CD14-positive monocyte (primary cell): Measurements from ENCODE around the gene STX10. TPM values are rescaled to one million over a fixed set of nuclear protein-coding genes. Genes with fewer than 3 reads are reported as not detected.

Source experiments
- DNase-seq, 3 donors: peaks; one replicate each; pipeline ENCODE4 v3.0.0-alpha.2; 2011 to 2022
- H2AFZ ChIP-seq: 2 replicates; pipeline ENCODE4 v1.6.0; 2012; ENCODE audit warnings: mild to moderate bottlenecking, low read depth, low read length, inconsistent platforms; ENCODE audit not compliant: insufficient read depth, poor library complexity, severe bottlenecking
- H3K27ac ChIP-seq, 2 donors: 1 replicate in 1 of 2; 2 replicates in 1 of 2; pipeline ENCODE4 v1.5.1; 2012 to 2013; ENCODE audit warnings: low read length in 2 of 2, control low read depth in 1 of 2, inconsistent platforms in 1 of 2, low read depth in 1 of 2, mild to moderate bottlenecking in 1 of 2
- H3K27me3 ChIP-seq, 2 donors: one replicate each; pipeline versions ENCODE4 v1.6.0 to v1.6.1; 2011 to 2013; ENCODE audit warnings: low read length in 2 of 2; ENCODE audit not compliant: control insufficient read depth in 2 of 2, insufficient read depth in 2 of 2
- H3K36me3 ChIP-seq, 2 donors: replicated peaks in 1 of 2; 1 replicate in 1 of 2; 2 replicates in 1 of 2; pipeline versions ENCODE4 v1.5.1 to v1.6.1; 2012 to 2013; ENCODE audit warnings: low read length in 2 of 2, control low read depth in 1 of 2, inconsistent platforms in 1 of 2, mild to moderate bottlenecking in 1 of 2; ENCODE audit not compliant: insufficient read depth in 2 of 2, control insufficient read depth in 1 of 2
- H3K4me1 ChIP-seq, 2 donors: 1 replicate in 1 of 2; 2 replicates in 1 of 2; pipeline versions ENCODE4 v1.5.1 to v1.6.1; 2012 to 2013; ENCODE audit warnings: low read length in 2 of 2, control low read depth in 1 of 2, inconsistent platforms in 1 of 2, mild to moderate bottlenecking in 1 of 2, moderate library complexity in 1 of 2; ENCODE audit not compliant: insufficient read depth in 2 of 2, control insufficient read depth in 1 of 2
- H3K4me2 ChIP-seq: replicated peaks from 2 replicates; pipeline ENCODE3; 2012; ENCODE audit warnings: low read length, moderate library complexity, mild to moderate bottlenecking; ENCODE audit not compliant: poor library complexity, severe bottlenecking; ENCODE audit errors: extremely low read depth
- H3K4me3 ChIP-seq, 3 experiments: fragments of 200-600 bp in 1 of 3; sonication (generic) in 1 of 3; replicated peaks in 1 of 3; 1 replicate in 2 of 3; 2 replicates in 1 of 3; pipeline ENCODE4 v1.5.1; 2011 to 2013; ENCODE audit warnings: low read length in 3 of 3, mild to moderate bottlenecking in 3 of 3, control low read depth in 2 of 3, low read depth in 2 of 3, inconsistent platforms in 1 of 3, moderate library complexity in 1 of 3
- H3K79me2 ChIP-seq: 2 replicates; pipeline ENCODE4 v1.6.0; 2012; ENCODE audit warnings: mild to moderate bottlenecking, control low read depth, inconsistent platforms, low read length, moderate library complexity; ENCODE audit not compliant: insufficient read depth
- H3K9ac ChIP-seq: 2 replicates; pipeline ENCODE4 v1.6.0; 2017; ENCODE audit warnings: low read length, mild to moderate bottlenecking; ENCODE audit not compliant: insufficient read depth, poor library complexity, severe bottlenecking
- H3K9me3 ChIP-seq, 2 donors: replicated peaks in 1 of 2; 1 replicate in 1 of 2; 2 replicates in 1 of 2; pipeline versions ENCODE4 v1.5.1 to v1.6.1; 2012 to 2013; ENCODE audit warnings: low read length in 2 of 2, control low read depth in 1 of 2; ENCODE audit not compliant: control insufficient read depth in 1 of 2, insufficient read depth in 1 of 2
- H4K20me1 ChIP-seq: 2 replicates; pipeline ENCODE4 v1.6.0; 2012; ENCODE audit warnings: mild to moderate bottlenecking, low read length, control low read depth, moderate library complexity; ENCODE audit not compliant: insufficient read depth
- H3K27ac Mint-ChIP-seq, 7 donors: one replicate each; pipeline ENCODE4 v1.8.0; 2020; ENCODE audit warnings: mild to moderate bottlenecking in 7 of 7, mixed read lengths in 7 of 7, moderate library complexity in 6 of 7, inconsistent platforms in 2 of 7
- H3K27me3 Mint-ChIP-seq, 3 donors: one replicate each; pipeline ENCODE4 v1.8.0; 2021 to 2022; ENCODE audit warnings: low read depth in 3 of 3, mild to moderate bottlenecking in 3 of 3, mixed read lengths in 3 of 3, moderate library complexity in 3 of 3, inconsistent platforms in 1 of 3
- H3K36me3 Mint-ChIP-seq, 2 donors: one replicate each; pipeline ENCODE4 v1.8.0; 2020; ENCODE audit warnings: mixed read lengths in 2 of 2, inconsistent platforms in 1 of 2, mild to moderate bottlenecking in 1 of 2
- H3K4me1 Mint-ChIP-seq: one replicate; pipeline ENCODE4 v1.8.0; 2020; ENCODE audit warnings: mild to moderate bottlenecking, mixed read lengths
- H3K4me3 Mint-ChIP-seq, 2 donors: one replicate each; pipeline ENCODE4 v1.8.0; 2020; ENCODE audit warnings: mild to moderate bottlenecking in 2 of 2, mixed read lengths in 2 of 2, moderate library complexity in 1 of 2
- H3K9me3 Mint-ChIP-seq, 7 donors: one replicate each; pipeline ENCODE4 v1.8.0; 2020 to 2022; ENCODE audit warnings: mixed read lengths in 7 of 7, mild to moderate bottlenecking in 6 of 7, moderate library complexity in 6 of 7, inconsistent platforms in 2 of 7
- WGBS: methylation state at CpG from one replicate; pipeline ENCODE4 v1.1.5; 2013; ENCODE audit warnings: missing lambda C conversion rate; ENCODE audit not compliant: insufficient coverage; 5-methylcytosine and 5-hydroxymethylcytosine counted together
- intact Hi-C, 2 donors: fragments of 100-400 bp; cut with micrococcal nuclease; formaldehyde crosslinking; loops; one replicate each; pipeline versions ENCODE4 v1.15.0 to v1.15.1; 2023
- polyA plus RNA-seq, 3 donors: library from polyadenylated mRNA; depleted of rRNA in 1 of 3; unstranded in 2 of 3; stranded (reverse) in 1 of 3; fragments of 300-500 nt in 2 of 3; fragments of >200 nt in 1 of 3; fragmentation: Illumina TruSeq in 2 of 3; gene quantifications; 1 replicate in 2 of 3; 2 replicates in 1 of 3; pipeline ENCODE4 v1.2.3, GENCODE V29; 2012 to 2021
- TF ChIP-seq, protein P1 (sequence below): fragments of 200-600 bp; IDR thresholded peaks from one replicate; pipeline ENCODE4 v1.8.0; 2022; ENCODE audit warnings: antibody characterized with exemption, mild to moderate bottlenecking

STX10 gene
- polyA plus RNA-seq, 3 donors, result 158 to 392 (median 172) TPM

DNA sequence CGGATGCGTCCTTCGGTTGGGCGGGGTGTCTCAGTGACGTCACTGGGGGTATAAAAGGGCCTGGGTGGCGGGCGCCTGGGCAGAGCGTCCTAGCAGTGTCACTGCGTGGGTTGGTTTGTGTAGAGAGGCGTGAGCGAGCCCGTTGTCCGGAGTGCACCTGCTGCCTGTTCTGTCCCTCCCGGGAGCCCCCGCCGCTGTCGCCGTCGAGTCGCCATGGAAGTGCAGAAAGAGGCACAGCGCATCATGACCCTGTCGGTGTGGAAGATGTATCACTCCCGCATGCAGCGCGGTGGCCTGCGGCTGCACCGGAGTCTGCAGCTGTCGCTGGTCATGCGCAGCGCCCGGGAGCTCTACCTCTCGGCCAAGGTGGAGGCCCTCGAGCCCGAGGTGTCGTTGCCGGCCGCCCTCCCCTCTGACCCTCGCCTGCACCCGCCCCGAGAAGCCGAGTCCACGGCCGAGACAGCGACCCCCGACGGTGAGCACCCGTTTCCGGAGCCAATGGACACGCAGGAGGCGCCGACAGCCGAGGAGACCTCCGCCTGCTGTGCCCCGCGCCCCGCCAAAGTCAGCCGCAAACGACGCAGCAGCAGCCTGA, 2.9 kb upstream of the STX10 start:
- peak overlapping the region; percentile 86 for H3K4me2 ChIP-seq

DNA sequence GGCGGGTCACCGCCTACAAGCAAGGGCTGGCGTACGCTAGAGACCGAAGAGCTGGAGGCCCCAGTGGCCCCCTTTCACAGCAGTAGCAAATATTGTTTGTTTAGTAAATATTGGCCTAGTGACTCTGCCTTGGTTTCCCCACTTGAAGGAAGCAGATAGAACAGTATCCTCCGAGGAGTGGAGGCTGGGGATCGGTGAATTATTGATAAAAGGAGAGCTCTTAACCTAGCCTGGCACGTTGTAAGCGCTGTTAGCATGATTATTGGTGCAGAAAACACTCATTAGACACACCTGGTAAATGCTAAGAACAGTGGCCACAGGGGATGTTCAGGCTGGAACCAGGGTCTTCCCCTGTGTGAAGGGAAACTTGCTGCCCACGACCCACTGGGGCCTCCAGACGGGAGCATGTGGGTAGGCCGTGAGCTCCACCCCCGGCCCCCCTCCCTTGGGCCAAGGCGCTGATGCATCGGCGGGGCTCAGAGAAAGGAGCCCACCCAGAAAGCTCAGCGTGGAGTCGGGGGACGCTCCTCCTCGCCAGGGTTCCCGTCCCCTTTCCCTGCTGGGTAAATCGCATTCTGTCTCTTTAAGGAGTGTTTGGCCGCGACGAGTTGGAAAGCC, 2.3 kb upstream of the STX10 start:
- 0% methylated on average over 18 of the region's 25 CpGs for WGBS
- Mint-ChIP-seq H3K4me3 (peak overlapping the region; percentile 98 to 99), H3K27ac (peak overlapping the region; percentile 96 to 99 (median 98)), H3K4me1 (peaks cover 40% of the 10 kb centered on the region), H3K27me3 (peaks cover 0 to 14% (median 2%) of the 10 kb centered on the region in 3 donors), H3K9me3 (peaks cover 0 to 12% (median 7%) of the 10 kb centered on the region in 7 donors), H3K36me3 (peaks cover 6 to 21% of the 10 kb centered on the region in 2 donors)
- H3K4me2 ChIP-seq, result peak overlapping the region; percentile 86
- peak overlapping the region; percentile 47 for H2AFZ ChIP-seq
- peak in 1 of 3 donors; percentile 9 for DNase-seq
- peak overlapping the region; percentile 99 for H3K9ac ChIP-seq
- H3K9me3 ChIP-seq, result no peaks in the 10 kb centered on the region
- H3K4me3 ChIP-seq, result peak overlapping the region; percentile 90 to 100 (median 99)
- peak overlapping the region; percentile 95 to 96 for H3K27ac ChIP-seq
- intact Hi-C loops, result loop anchor here (2.0 to 10.0 kb wide), 6 partner anchors 14 to 692 kb away; partner anchors contain the start of genes LYL1 (in 2 of the 2), JUNB (in 1 of the 2), NACC1 (in 1 of the 2) and RAD23A (in 1 of the 2)
- peaks cover 42 to 52% of the 10 kb centered on the region in 2 donors for H3K4me1 ChIP-seq
- peaks cover 0 to 12% of the 10 kb centered on the region in 2 donors for H3K36me3 ChIP-seq
- H4K20me1 ChIP-seq, result peaks cover 49% of the 10 kb centered on the region
- peaks cover 66% of the 10 kb centered on the region for H3K79me2 ChIP-seq
- TF ChIP-seq, protein P1, sequence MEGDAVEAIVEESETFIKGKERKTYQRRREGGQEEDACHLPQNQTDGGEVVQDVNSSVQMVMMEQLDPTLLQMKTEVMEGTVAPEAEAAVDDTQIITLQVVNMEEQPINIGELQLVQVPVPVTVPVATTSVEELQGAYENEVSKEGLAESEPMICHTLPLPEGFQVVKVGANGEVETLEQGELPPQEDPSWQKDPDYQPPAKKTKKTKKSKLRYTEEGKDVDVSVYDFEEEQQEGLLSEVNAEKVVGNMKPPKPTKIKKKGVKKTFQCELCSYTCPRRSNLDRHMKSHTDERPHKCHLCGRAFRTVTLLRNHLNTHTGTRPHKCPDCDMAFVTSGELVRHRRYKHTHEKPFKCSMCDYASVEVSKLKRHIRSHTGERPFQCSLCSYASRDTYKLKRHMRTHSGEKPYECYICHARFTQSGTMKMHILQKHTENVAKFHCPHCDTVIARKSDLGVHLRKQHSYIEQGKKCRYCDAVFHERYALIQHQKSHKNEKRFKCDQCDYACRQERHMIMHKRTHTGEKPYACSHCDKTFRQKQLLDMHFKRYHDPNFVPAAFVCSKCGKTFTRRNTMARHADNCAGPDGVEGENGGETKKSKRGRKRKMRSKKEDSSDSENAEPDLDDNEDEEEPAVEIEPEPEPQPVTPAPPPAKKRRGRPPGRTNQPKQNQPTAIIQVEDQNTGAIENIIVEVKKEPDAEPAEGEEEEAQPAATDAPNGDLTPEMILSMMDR, result no peak
- H3K27me3 ChIP-seq, result no peaks in the 10 kb centered on the region

More for the DNA sequence above, 2.9 kb upstream of the STX10 start:
- peaks cover 0 to 9% (median 2%) of the 10 kb centered on the region in 7 donors for H3K9me3 Mint-ChIP-seq
- peak overlapping the region; percentile 90 to 100 (median 99) for H3K4me3 ChIP-seq
- H3K9me3 ChIP-seq, result no peaks in the 10 kb centered on the region
- H3K4me1 Mint-ChIP-seq, result peaks cover 38% of the 10 kb centered on the region
- H3K4me3 Mint-ChIP-seq, result peak overlapping the region; percentile 98 to 99
- peaks cover 66% of the 10 kb centered on the region for H3K79me2 ChIP-seq
- TF ChIP-seq, protein P1, result peak; percentile 30
- peaks cover 6 to 21% of the 10 kb centered on the region in 2 donors for H3K36me3 Mint-ChIP-seq
- peak overlapping the region; percentile 96 to 99 (median 98) for H3K27ac Mint-ChIP-seq
- H3K4me1 ChIP-seq, result peaks cover 40 to 53% of the 10 kb centered on the region in 2 donors
- under 1% methylated on average over 59 of the region's 59 CpGs for WGBS
- no peak overlapping the region for H2AFZ ChIP-seq
- no peaks in the 10 kb centered on the region for H3K27me3 ChIP-seq
- peaks cover 0 to 13% (median 2%) of the 10 kb centered on the region in 3 donors for H3K27me3 Mint-ChIP-seq
- peaks cover 0 to 12% of the 10 kb centered on the region in 2 donors for H3K36me3 ChIP-seq
- intact Hi-C loops, result loop anchor here (2.0 to 10.0 kb wide), 6 partner anchors 14 to 692 kb away; partner anchors contain the start of genes LYL1 (in 2 of the 2), JUNB (in 1 of the 2), NACC1 (in 1 of the 2) and RAD23A (in 1 of the 2)
- H3K27ac ChIP-seq, result peak overlapping the region; percentile 95 to 96
- DNase-seq, result peak; percentile 92 to 98 (median 96)
- peaks cover 49% of the 10 kb centered on the region for H4K20me1 ChIP-seq
- H3K9ac ChIP-seq, result peak overlapping the region; percentile 99
